GM12878 (cell line): ENCODE data around the gene UST. TPM values are rescaled to one million over a fixed set of nuclear protein-coding genes. Genes with fewer than 3 reads are reported as not detected.

Source experiments
- ASH2L ChIP-seq: fragments of 300-600, 200-600 bp; sonication (generic); IDR thresholded peaks from 2 replicates; pipeline ENCODE4 v1.6.1; 2017; ENCODE audit warnings: low read depth, mild to moderate bottlenecking, borderline replicate concordance
- ETV6 ChIP-seq, 2 experiments: fragments of 450-650 bp in 1 of 2; IDR thresholded peaks in 1 of 2; conservative IDR thresholded peaks in 1 of 2; 2 replicates each; pipeline ENCODE4 v1.6.1; 2014; ENCODE audit warnings: antibody characterized with exemption in 1 of 2, borderline replicate concordance in 1 of 2, low read depth in 1 of 2, mild to moderate bottlenecking in 1 of 2, moderate library complexity in 1 of 2
- EZH2 ChIP-seq: IDR thresholded peaks from 2 replicates; pipeline ENCODE4 v1.6.1; 2012; ENCODE audit warnings: low read depth, mild to moderate bottlenecking, control low read depth, inconsistent platforms, low read length, borderline replicate concordance; ENCODE audit not compliant: control insufficient read depth
- FOXM1 ChIP-seq: IDR thresholded peaks from 2 replicates; pipeline ENCODE4 v1.6.1; 2012; ENCODE audit warnings: low read depth, mild to moderate bottlenecking, inconsistent platforms, low read length, moderate library complexity
- KDM1A ChIP-seq: fragments of 200-600 bp; sonication (generic); IDR thresholded peaks from 2 replicates; pipeline ENCODE4 v1.6.1; 2016; ENCODE audit warnings: borderline replicate concordance
- LARP7 ChIP-seq: fragments of 450-650 bp; IDR thresholded peaks from 2 replicates; pipeline ENCODE4 v1.6.1; 2017; ENCODE audit warnings: mild to moderate bottlenecking
- SRF ChIP-seq, 2 experiments: IDR thresholded peaks; 2 replicates each; pipeline ENCODE4 v1.6.1; 2011; ENCODE audit warnings: low read depth in 2 of 2, low read length in 2 of 2, mild to moderate bottlenecking in 1 of 2, moderate library complexity in 1 of 2
- polyA plus RNA-seq, 11 experiments: library from polyadenylated mRNA; depleted of rRNA in 4 of 11; unstranded in 6 of 11; stranded (reverse) in 5 of 11; fragments of >200 nt; fragmentation: Nextera tagmentation in 4 of 11; fragmentation: Illumina TruSeq in 1 of 11; extraction: Ambion mirVana in 4 of 11; extraction: Trizol in 1 of 11; gene quantifications; 1 replicate in 1 of 11; 2 replicates in 10 of 11; pipeline versions ENCODE4 v1.2.1 to v1.2.3, GENCODE V29; 2011 to 2016; ENCODE audit warnings: inconsistent platforms in 2 of 11, missing spikeins in 2 of 11, low read depth in 1 of 11
- total RNA-seq, 4 experiments: library from RNA; depleted of rRNA in 3 of 4; stranded (reverse); fragments of >200 nt in 3 of 4; fragmentation: Illumina TruSeq in 1 of 4; extraction: Trizol in 1 of 4; gene quantifications; 2 replicates each; pipeline versions ENCODE4 v1.2.1 to v1.2.3, GENCODE V29; 2013 to 2021
- TF ChIP-seq, protein P1 (sequence below): fragments of 450-650 bp; IDR thresholded peaks from 2 replicates; pipeline ENCODE4 v1.6.1; 2018; ENCODE audit warnings: mild to moderate bottlenecking, low read depth, moderate library complexity; ENCODE audit not compliant: partially characterized antibody
- TF ChIP-seq, protein P2 (sequence below): IDR thresholded peaks from 2 replicates; pipeline ENCODE4 v1.6.1; 2012; ENCODE audit warnings: mild to moderate bottlenecking, low read depth, low read length

The UST gene
- total and polyA plus RNA-seq, 10 of the 15 experiments (the other 5 are each of a cell fraction or from before 2014, with no cell fraction given), result 0.74 to 43.3 (median 2.2) TPM

DNA sequence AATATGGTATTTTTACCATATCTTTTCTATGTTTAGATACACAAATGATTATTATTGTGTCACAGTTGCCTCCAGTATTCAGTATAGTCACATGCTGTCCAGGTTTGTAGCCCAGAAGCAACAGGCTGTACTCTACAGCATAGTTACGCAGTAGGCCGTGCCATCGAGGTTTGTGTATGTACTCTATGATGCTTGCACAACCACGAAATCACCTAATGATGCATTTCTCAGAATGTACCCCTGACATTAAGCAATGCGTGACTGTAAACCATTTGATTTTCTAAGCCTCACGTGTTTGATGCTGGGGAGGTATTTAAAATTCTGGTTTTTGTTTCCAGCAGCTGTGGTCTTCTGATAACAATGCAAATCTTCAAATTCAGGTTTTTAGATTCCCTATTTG is 207.6 kb downstream of the UST start (continued):
- TF ChIP-seq, protein P1, sequence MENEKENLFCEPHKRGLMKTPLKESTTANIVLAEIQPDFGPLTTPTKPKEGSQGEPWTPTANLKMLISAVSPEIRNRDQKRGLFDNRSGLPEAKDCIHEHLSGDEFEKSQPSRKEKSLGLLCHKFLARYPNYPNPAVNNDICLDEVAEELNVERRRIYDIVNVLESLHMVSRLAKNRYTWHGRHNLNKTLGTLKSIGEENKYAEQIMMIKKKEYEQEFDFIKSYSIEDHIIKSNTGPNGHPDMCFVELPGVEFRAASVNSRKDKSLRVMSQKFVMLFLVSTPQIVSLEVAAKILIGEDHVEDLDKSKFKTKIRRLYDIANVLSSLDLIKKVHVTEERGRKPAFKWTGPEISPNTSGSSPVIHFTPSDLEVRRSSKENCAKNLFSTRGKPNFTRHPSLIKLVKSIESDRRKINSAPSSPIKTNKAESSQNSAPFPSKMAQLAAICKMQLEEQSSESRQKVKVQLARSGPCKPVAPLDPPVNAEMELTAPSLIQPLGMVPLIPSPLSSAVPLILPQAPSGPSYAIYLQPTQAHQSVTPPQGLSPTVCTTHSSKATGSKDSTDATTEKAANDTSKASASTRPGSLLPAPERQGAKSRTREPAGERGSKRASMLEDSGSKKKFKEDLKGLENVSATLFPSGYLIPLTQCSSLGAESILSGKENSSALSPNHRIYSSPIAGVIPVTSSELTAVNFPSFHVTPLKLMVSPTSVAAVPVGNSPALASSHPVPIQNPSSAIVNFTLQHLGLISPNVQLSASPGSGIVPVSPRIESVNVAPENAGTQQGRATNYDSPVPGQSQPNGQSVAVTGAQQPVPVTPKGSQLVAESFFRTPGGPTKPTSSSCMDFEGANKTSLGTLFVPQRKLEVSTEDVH, result no peak
- TF ChIP-seq SRF (IDR thresholded peaks at IDR 0.05; ENCODE audit: low read depth in 2 of 2, low read length in 2 of 2) (no peak), KDM1A (no peak), EZH2 (no peak), ETV6 (conservative IDR thresholded peaks at IDR 0.05 in 1 of 2, IDR thresholded peaks at IDR 0.05 in 1 of 2; ENCODE audit: borderline replicate concordance in 1 of 2, low read depth in 1 of 2) (no peak), LARP7 (no peak), ASH2L (no peak), FOXM1 (no peak)
- TF ChIP-seq, protein P2, sequence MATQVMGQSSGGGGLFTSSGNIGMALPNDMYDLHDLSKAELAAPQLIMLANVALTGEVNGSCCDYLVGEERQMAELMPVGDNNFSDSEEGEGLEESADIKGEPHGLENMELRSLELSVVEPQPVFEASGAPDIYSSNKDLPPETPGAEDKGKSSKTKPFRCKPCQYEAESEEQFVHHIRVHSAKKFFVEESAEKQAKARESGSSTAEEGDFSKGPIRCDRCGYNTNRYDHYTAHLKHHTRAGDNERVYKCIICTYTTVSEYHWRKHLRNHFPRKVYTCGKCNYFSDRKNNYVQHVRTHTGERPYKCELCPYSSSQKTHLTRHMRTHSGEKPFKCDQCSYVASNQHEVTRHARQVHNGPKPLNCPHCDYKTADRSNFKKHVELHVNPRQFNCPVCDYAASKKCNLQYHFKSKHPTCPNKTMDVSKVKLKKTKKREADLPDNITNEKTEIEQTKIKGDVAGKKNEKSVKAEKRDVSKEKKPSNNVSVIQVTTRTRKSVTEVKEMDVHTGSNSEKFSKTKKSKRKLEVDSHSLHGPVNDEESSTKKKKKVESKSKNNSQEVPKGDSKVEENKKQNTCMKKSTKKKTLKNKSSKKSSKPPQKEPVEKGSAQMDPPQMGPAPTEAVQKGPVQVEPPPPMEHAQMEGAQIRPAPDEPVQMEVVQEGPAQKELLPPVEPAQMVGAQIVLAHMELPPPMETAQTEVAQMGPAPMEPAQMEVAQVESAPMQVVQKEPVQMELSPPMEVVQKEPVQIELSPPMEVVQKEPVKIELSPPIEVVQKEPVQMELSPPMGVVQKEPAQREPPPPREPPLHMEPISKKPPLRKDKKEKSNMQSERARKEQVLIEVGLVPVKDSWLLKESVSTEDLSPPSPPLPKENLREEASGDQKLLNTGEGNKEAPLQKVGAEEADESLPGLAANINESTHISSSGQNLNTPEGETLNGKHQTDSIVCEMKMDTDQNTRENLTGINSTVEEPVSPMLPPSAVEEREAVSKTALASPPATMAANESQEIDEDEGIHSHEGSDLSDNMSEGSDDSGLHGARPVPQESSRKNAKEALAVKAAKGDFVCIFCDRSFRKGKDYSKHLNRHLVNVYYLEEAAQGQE, result no peak
